ENCODE results near the gene ZNF423. TPM values are rescaled to one million over a fixed set of nuclear protein-coding genes. Genes with fewer than 3 reads are reported as not detected.

Gene ZNF423
- total RNA-seq, 1 donor from 2014 or later, result 49.8 TPM

DNA sequence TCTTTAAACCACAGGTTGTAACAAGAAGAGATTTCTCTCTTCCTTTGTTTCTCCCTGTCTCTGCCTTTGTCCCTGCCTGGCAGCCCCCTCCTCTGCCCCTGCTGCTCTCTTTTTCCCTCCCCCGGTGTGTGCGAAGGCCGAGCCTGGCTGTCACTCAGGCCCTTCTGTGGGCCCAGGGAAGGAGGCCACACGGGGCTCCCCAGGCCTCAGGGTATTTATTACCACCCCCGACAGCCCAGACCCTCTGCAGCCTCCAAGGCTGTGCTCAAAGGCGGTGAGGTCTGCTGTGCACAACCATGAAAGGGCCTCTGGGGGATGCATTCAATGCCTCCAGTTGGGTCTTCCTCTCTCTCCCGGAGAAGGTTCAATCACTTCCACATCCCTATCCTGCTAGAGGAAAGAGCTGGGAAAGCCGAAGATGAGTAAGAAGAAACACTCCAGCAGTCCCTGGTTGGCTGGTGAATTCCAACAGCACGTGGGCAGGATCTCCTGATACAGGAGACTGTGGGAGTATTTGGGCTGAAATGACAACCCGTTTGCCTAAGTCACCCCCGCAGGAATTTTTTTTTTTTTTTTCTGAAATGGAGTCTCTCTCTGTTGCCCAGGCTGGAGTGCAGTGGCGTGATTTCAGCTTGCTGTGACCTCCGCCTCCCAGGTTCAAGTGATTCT lies 34.2 kb downstream of the ZNF423 start:
- TF ChIP-seq, protein P1, sequence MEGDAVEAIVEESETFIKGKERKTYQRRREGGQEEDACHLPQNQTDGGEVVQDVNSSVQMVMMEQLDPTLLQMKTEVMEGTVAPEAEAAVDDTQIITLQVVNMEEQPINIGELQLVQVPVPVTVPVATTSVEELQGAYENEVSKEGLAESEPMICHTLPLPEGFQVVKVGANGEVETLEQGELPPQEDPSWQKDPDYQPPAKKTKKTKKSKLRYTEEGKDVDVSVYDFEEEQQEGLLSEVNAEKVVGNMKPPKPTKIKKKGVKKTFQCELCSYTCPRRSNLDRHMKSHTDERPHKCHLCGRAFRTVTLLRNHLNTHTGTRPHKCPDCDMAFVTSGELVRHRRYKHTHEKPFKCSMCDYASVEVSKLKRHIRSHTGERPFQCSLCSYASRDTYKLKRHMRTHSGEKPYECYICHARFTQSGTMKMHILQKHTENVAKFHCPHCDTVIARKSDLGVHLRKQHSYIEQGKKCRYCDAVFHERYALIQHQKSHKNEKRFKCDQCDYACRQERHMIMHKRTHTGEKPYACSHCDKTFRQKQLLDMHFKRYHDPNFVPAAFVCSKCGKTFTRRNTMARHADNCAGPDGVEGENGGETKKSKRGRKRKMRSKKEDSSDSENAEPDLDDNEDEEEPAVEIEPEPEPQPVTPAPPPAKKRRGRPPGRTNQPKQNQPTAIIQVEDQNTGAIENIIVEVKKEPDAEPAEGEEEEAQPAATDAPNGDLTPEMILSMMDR (IDR thresholded peaks at IDR 0.05; ENCODE audit: unreplicated experiment), result no peak
- H3K4me1 Mint-ChIP-seq (ENCODE audit: low read depth), result peaks cover 7% of the 10 kb centered on the region
- H3K4me3 Mint-ChIP-seq (ENCODE audit: low read depth), result no peak overlapping the region
- H3K27ac Mint-ChIP-seq, result no peak overlapping the region
- DNase-seq (ENCODE audit: low spot score, unreplicated experiment), result no peak
- H3K36me3 Mint-ChIP-seq (ENCODE audit: insufficient read depth), result peaks cover 1% of the 10 kb centered on the region
- no peaks in the 10 kb centered on the region for H3K9me3 Mint-ChIP-seq (ENCODE audit: low read depth)
- no peaks in the 10 kb centered on the region for H3K27me3 Mint-ChIP-seq

DNA sequence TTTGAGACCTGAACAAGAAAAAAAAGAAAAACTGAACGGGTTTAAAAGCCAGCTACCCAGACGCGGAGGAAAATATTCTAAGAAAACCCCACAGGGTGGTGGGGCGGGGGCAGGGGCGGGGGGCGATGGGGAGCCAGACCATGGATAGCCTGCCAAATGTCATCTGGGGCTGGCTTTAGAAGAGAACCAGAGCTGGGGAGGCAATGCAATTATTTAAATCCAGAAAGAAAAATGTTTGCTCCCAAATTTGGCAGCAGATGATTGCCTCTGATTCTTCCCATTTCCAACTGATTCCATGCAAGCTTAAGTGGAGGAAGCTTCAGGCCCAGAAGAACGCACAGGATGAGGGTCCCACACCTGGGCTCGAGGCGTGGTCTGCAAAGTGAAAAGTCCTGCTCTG lies 34.8 kb downstream of the ZNF423 start:
- Mint-ChIP-seq H3K9me3 (ENCODE audit: low read depth) (no peaks in the 10 kb centered on the region), H3K27ac (no peak overlapping the region), H3K27me3 (no peaks in the 10 kb centered on the region), H3K36me3 (ENCODE audit: insufficient read depth) (peaks cover 1% of the 10 kb centered on the region), H3K4me3 (ENCODE audit: low read depth) (no peak overlapping the region), H3K4me1 (ENCODE audit: low read depth) (peaks cover 3% of the 10 kb centered on the region)
- TF ChIP-seq, protein P1 (IDR thresholded peaks at IDR 0.05; ENCODE audit: unreplicated experiment), result no peak
- no peak for DNase-seq (ENCODE audit: low spot score, unreplicated experiment)

DNA sequence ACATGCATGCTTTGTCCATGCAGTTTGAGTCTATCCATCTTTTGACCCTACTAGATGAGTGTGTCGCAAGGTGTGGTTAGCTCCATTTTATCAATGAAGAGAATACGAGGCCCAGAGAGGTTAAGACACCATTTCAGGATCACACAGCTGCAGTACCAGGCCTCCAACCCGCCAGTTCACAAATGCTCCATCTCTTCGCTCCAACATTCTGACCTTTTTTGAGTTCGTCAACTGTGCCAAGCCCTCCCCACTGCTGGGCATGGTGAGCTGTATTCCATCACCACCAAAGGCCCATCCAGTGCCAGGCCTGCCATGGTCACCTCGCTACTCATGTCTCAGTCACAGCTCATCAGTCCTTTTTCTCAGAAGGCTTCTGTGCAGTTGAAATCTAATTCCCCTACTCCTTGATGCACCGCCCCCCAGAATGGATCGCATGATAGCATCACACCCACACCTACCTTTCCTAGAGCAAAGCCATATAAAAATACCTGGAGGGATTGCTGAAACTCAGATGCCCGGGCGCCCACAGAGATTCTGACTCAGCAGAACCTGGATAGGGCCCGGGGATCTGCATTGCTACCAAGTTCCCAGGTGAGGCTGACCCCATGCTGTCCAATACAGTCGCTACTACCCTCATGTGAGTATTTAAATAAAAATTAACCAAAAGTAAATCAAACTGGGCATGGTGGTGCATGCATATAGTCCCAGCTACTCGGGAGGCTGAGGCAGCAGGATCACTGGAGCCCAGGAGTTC lies 38.0 kb downstream of the ZNF423 start:
- no peak for DNase-seq (ENCODE audit: low spot score, unreplicated experiment)
- Mint-ChIP-seq H3K27me3 (no peaks in the 10 kb centered on the region), H3K4me1 (ENCODE audit: low read depth) (peaks cover under 1% of the 10 kb centered on the region), H3K9me3 (ENCODE audit: low read depth) (no peaks in the 10 kb centered on the region), H3K36me3 (ENCODE audit: insufficient read depth) (peaks cover 2% of the 10 kb centered on the region), H3K27ac (no peak overlapping the region), H3K4me3 (ENCODE audit: low read depth) (no peak overlapping the region)
- TF ChIP-seq, protein P1 (IDR thresholded peaks at IDR 0.05; ENCODE audit: unreplicated experiment), result no peak

DNA sequence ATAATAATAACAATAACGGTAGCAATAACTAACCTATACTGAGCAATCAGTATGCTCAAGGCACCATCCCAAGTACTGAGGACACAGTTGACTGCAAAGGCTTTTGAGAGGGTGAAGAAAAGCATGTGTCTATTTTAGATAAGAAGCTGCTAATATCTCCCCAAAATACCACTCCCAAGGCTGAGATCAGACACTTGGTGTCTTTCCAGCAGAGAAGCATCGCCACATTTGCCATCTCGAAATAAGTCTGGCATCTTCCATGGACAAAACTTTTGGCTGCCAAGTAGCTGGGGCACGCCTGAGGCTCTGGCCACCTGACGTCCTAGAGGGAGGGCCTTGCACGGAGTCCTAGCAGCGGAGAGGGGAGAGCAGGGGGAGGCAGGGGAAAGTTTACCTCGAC lies 39.0 kb downstream of the ZNF423 start:
- no peak for DNase-seq (ENCODE audit: low spot score, unreplicated experiment)
- Mint-ChIP-seq H3K27me3 (no peaks in the 10 kb centered on the region), H3K4me3 (ENCODE audit: low read depth) (no peak overlapping the region), H3K36me3 (ENCODE audit: insufficient read depth) (peaks cover 2% of the 10 kb centered on the region), H3K4me1 (ENCODE audit: low read depth) (peaks cover under 1% of the 10 kb centered on the region), H3K27ac (no peak overlapping the region), H3K9me3 (ENCODE audit: low read depth) (no peaks in the 10 kb centered on the region)
- TF ChIP-seq, protein P1 (IDR thresholded peaks at IDR 0.05; ENCODE audit: unreplicated experiment), result no peak

DNA sequence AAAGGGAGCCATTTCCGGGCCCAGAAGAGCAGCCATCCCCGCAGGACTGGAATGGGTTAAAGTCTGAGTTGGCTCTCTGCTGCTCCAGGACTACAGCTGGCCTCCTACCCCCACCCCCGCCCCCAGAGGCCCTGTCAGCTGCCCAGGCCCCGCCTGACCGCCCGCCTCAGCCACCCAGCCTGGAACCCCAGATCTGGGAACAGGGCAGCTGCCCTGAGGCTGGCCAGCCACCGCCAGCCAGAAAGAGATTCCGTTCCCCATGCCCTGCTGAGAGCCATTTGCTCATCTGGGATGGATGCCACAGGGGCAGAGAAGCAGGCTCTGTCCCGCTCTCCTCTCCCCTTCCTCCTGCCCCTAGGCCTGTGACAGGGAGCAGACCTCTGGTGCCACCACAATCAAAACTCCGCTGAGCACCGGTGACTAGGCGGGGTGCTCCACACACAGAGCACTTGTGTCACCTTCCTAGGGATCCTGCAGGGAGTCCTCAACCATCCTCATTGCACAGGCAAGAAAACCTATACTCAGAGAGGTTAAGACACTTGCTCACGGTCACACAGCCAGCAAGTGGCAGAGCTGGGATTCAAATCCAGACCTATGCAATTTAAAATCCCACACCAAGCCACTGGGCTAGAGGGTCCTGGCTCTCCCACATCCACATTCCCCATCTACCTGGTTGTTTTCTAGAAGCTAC lies 44.1 kb downstream of the ZNF423 start:
- TF ChIP-seq, protein P1 (IDR thresholded peaks at IDR 0.05; ENCODE audit: unreplicated experiment), result no peak
- Mint-ChIP-seq H3K4me1 (ENCODE audit: low read depth) (peaks cover 9% of the 10 kb centered on the region), H3K27me3 (no peaks in the 10 kb centered on the region), H3K27ac (no peak overlapping the region), H3K4me3 (ENCODE audit: low read depth) (no peak overlapping the region), H3K9me3 (ENCODE audit: low read depth) (no peaks in the 10 kb centered on the region), H3K36me3 (ENCODE audit: insufficient read depth) (peaks cover 1% of the 10 kb centered on the region)
- no peak for DNase-seq (ENCODE audit: low spot score, unreplicated experiment)
